IPS DF 4.7 (cell line): ENCODE results near the gene SPTY2D1.

Experiments
- DNase-seq: peaks from one replicate; pipeline ENCODE4 v3.0.0-alpha.2; 2013; ENCODE audit warnings: low spot score; ENCODE audit errors: extremely low read depth

The SPTY2D1 gene

DNA sequence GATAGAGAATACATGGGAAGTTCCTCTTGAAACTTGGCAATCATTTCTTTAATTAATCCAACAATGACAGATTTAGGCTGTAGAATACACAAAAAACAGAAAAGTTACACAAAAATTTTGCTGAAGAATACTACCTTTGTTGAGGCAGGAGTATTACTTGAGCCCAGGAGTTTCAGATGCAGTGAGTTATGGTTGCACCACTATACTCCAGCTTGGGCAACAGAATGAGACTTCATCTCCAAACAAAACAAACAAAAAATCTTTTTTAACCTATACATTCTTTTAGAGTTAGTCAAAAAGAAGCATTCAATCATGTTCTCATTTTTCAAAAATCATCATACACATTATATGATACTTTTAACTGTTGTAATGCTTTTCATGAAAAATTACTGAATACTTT is 67.7 kb downstream of the SPTY2D1 start:
- DNase-seq: no peak

DNA sequence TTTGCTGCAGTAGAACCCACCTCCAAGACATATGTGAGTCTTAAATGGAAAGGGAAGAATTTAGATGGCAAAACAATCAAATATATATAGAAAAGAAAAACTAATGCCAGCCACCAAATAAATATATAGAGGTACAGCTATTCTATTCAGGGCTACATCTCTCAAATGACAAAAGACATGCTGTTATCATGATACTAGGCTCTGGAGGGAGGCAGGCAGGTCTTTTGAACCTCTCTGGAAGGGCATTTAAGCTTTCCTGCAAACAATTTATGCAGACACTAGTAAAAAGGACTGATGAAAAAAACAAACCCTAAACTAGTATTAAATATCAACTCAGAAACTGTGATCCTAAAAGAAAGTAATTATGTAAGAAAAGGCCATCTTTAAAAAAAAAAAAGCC is 70.0 kb downstream of the SPTY2D1 start:
- DNase-seq: no peak

DNA sequence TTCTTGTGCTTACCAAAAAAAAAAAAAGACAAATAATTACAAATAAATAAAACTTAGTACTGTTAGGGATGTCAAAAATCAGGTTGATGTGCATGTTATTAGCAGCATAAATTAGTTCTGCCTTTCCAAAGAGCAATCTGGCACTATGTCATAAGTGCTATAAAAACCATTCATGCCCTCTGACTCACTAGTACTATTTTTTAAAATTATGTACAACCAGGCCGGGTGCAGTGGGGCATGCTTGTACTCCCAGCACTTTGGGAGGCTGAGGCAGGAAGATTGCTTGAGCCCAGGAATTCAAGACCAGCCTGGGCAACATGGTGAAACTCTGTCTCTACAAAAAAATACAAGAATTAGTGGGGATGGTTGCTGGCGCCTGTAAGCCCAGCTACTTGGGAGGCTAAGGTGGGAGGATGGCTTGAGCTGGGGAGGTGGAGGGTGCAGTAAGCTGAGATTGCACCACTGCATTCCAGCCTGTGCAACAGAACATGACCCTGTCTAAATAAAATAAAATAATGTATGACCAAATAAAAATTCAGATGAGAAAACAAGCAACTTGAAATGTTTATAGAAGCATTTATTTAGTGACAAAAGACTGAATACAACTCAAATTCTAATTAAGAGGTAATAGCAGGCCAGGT is 70.9 kb downstream of the SPTY2D1 start:
- DNase-seq: no peak
